ENCODE data around the gene C19orf12. TPM values are rescaled to one million over a fixed set of nuclear protein-coding genes. Genes with fewer than 3 reads are reported as not detected.

Gene C19orf12
- total and polyA plus RNA-seq, 2 of the 4 experiments (the other 2 are of a cell fraction): 16.3 to 24.0 TPM

GRCh38 chr19:29735829-29736228 is 20.8 kb upstream of the C19orf12 start:
- WGBS, 2 experiments (ENCODE audit: extremely low coverage in 2 of 2, insufficient read length in 1 of 2): 27% methylated on average over 2 of the region's 5 CpGs; no CpG with 5 or more reads in 1 of the 2 experiments
- dilution Hi-C loops (cut with HindIII; ENCODE audit: low sequenced_read_pairs, unreplicated experiment): no loop called here

More at GRCh38 chr19:29735829-29736228, 20.8 kb upstream of the C19orf12 start:
- H2AK9ac ChIP-seq (replicated peaks; ENCODE audit: low read depth, low read length, poor library complexity): no peak overlapping the region
- ChIA-PET CTCF (interaction anchor here (0.5 kb wide), 1 partner anchor 914 kb away, joined by 6 read pairs; no protein-coding TSS in a partner anchor), POLR2A (ENCODE audit: unreplicated experiment) (no interaction called here)
- H3K4ac ChIP-seq (ENCODE audit: low read depth, low read length): no peak overlapping the region
- no peaks in the 10 kb centered on the region for H3K9me1 ChIP-seq (ENCODE audit: insufficient read depth, low read length)
- H3K4me2 ChIP-seq (ENCODE audit: low read depth, low read length): no peak overlapping the region
- no peak overlapping the region for H3K56ac ChIP-seq (ENCODE audit: extremely low read depth, insufficient read depth, low read length)
- no peak overlapping the region for H4K91ac ChIP-seq (ENCODE audit: insufficient read depth, low read depth, low read length)
- H3K36me3 ChIP-seq (ENCODE audit: control insufficient read depth, insufficient read depth, low read length): no peaks in the 10 kb centered on the region
- no peak overlapping the region for H2BK120ac ChIP-seq (ENCODE audit: low read depth, low read length)
- no peak overlapping the region for H3K18ac ChIP-seq (ENCODE audit: low read depth, low read length)
- peaks cover 14% of the 10 kb centered on the region for H3K27me3 ChIP-seq (ENCODE audit: control insufficient read depth, insufficient read depth, low read length)
- H2AFZ ChIP-seq (replicated peaks; ENCODE audit: low read length, poor library complexity): no peak overlapping the region
- no peak overlapping the region for H3K4me3 ChIP-seq (ENCODE audit: insufficient read depth, low read depth, low read length)
- H2BK15ac ChIP-seq (ENCODE audit: low read depth, low read length): no peak overlapping the region
- no peak overlapping the region for H3K14ac ChIP-seq (replicated peaks; ENCODE audit: low read depth, low read length)
- TF ChIP-seq NFE2L2 (IDR thresholded peaks at IDR 0.05; ENCODE audit: low read depth, low read length) (no peak), CHD1 (IDR thresholded peaks at IDR 0.05; ENCODE audit: low read depth, low read length) (no peak), BHLHE40 (IDR thresholded peaks at IDR 0.05; ENCODE audit: low read depth, low read length) (no peak), MAFK (IDR thresholded peaks at IDR 0.05; ENCODE audit: low read depth, low read length) (no peak), RFX5 (IDR thresholded peaks at IDR 0.05; ENCODE audit: low read depth, low read length) (no peak), MXI1 (IDR thresholded peaks at IDR 0.05; ENCODE audit: borderline replicate concordance, low read depth, low read length) (no peak), CTCF (conservative IDR thresholded peaks at IDR 0.05; ENCODE audit: low read depth, low read length) (no peak), MAZ (IDR thresholded peaks at IDR 0.05; ENCODE audit: borderline replicate concordance, low read depth, low read length) (no peak), FOS (IDR thresholded peaks at IDR 0.05; ENCODE audit: low read depth, low read length) (no peak)
- TF ChIP-seq, protein P1, sequence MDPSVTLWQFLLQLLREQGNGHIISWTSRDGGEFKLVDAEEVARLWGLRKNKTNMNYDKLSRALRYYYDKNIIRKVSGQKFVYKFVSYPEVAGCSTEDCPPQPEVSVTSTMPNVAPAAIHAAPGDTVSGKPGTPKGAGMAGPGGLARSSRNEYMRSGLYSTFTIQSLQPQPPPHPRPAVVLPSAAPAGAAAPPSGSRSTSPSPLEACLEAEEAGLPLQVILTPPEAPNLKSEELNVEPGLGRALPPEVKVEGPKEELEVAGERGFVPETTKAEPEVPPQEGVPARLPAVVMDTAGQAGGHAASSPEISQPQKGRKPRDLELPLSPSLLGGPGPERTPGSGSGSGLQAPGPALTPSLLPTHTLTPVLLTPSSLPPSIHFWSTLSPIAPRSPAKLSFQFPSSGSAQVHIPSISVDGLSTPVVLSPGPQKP (IDR thresholded peaks at IDR 0.05; ENCODE audit: borderline replicate concordance, low read depth, low read length): no peak
- ATAC-seq (ENCODE audit: low read depth): no peak
- no TSS peak for BruUV-seq (replicated peaks)
- H3K79me1 ChIP-seq (ENCODE audit: low read depth in 1 of 2, low read length in 2 of 2): no peaks in the 10 kb centered on the region
- intact Hi-C loops (cut with micrococcal nuclease) (no loop called here), in situ Hi-C loops (cut with MboI; ENCODE audit: low sequenced_read_pairs) (no loop called here)
- no peak overlapping the region for H2BK5ac ChIP-seq (ENCODE audit: low read depth, low read length, poor library complexity, severe bottlenecking)
- H4K5ac ChIP-seq (ENCODE audit: low read depth, low read length): no peak overlapping the region
- no peaks in the 10 kb centered on the region for H3K9me3 ChIP-seq (ENCODE audit: control insufficient read depth, insufficient read depth, low read length)
- H4K8ac ChIP-seq (ENCODE audit: low read depth in 2 of 2, low read length in 2 of 2): no peak overlapping the region
- H3K23ac ChIP-seq (ENCODE audit: low read depth, low read length): no peak overlapping the region
- H2BK20ac ChIP-seq (ENCODE audit: low read depth, low read length): no peak overlapping the region
- no peak for DNase-seq
- H3K27ac ChIP-seq (ENCODE audit: insufficient read depth, low read length): no peak overlapping the region
- no peak overlapping the region for H3K9ac ChIP-seq (ENCODE audit: low read depth, low read length)
- no peaks in the 10 kb centered on the region for H4K20me1 ChIP-seq (ENCODE audit: insufficient read depth, low read length)
- no peaks in the 10 kb centered on the region for H3K4me1 ChIP-seq (ENCODE audit: control insufficient read depth, insufficient read depth, low read length)
- no peak overlapping the region for H2AK5ac ChIP-seq (ENCODE audit: low read depth, low read length)
